Skeletal muscle tissue (tissue), 4 donors: ENCODE measurements around the gene ENC1. TPM values are rescaled to one million over a fixed set of nuclear protein-coding genes. Genes with fewer than 3 reads are reported as not detected.

Experiments
- H3K27ac ChIP-seq: one replicate; pipeline ENCODE4 v1.7.0; 2013; ENCODE audit warnings: mild to moderate bottlenecking, low read depth, low read length, inconsistent platforms
- H3K27me3 ChIP-seq, 3 donors: one replicate each; pipeline ENCODE4 v1.7.0; 2013; ENCODE audit warnings: low read length in 3 of 3; ENCODE audit not compliant: control insufficient read depth in 3 of 3, insufficient read depth in 3 of 3
- H3K36me3 ChIP-seq, 3 donors: one replicate each; pipeline ENCODE4 v1.7.0; 2013; ENCODE audit warnings: low read length in 3 of 3; ENCODE audit not compliant: control insufficient read depth in 3 of 3, insufficient read depth in 3 of 3
- H3K4me1 ChIP-seq, 3 donors: one replicate each; pipeline ENCODE4 v1.7.0; 2013; ENCODE audit warnings: low read length in 3 of 3, mild to moderate bottlenecking in 3 of 3; ENCODE audit not compliant: control insufficient read depth in 3 of 3, insufficient read depth in 3 of 3
- H3K4me3 ChIP-seq, 3 donors: one replicate each; pipeline ENCODE4 v1.7.0; 2013; ENCODE audit warnings: low read length in 3 of 3
- H3K9ac ChIP-seq, 3 donors: one replicate each; pipeline ENCODE4 v1.7.0; 2013; ENCODE audit warnings: low read length in 3 of 3, mild to moderate bottlenecking in 3 of 3, moderate library complexity in 2 of 3, low read depth in 1 of 3
- H3K9me3 ChIP-seq, 3 donors: one replicate each; pipeline ENCODE4 v1.7.0; 2013; ENCODE audit warnings: low read length in 3 of 3; ENCODE audit not compliant: control insufficient read depth in 3 of 3
- total RNA-seq: library from RNA; depleted of rRNA; stranded (reverse); fragments of >200 nt; gene quantifications from one replicate; pipeline ENCODE4 v1.2.3, GENCODE V29; 2014
- donor health status: Osteomylitis.

The ENC1 gene
- total RNA-seq, 1 donor from 2014 or later: 35.5 TPM

GRCh38 chr5:74624931-74625505 is 15.5 kb downstream of the ENC1 start:
- Histone ChIP-seq H3K36me3 (peaks cover 0 to 5% (median 0%) of the 10 kb centered on the region in 3 donors), H3K9ac (no peak overlapping the region), H3K9me3 (no peaks in the 10 kb centered on the region), H3K27ac (no peak overlapping the region), H3K4me3 (no peak overlapping the region), H3K4me1 (no peaks in the 10 kb centered on the region), H3K27me3 (no peaks in the 10 kb centered on the region)

- Histone ChIP-seq H3K4me3 (no peak overlapping the region), H3K4me1 (no peaks in the 10 kb centered on the region), H3K9ac (no peak overlapping the region), H3K27ac (no peak overlapping the region), H3K36me3 (peaks cover 0 to 3% (median 0%) of the 10 kb centered on the region in 3 donors), H3K27me3 (no peaks in the 10 kb centered on the region), H3K9me3 (no peaks in the 10 kb centered on the region)
These were observed 16.0 kb downstream of the ENC1 start for GRCh38 chr5:74624501-74624900.

- no peaks in the 10 kb centered on the region for H3K27me3 ChIP-seq
- no peaks in the 10 kb centered on the region for H3K9me3 ChIP-seq
- no peak overlapping the region for H3K4me3 ChIP-seq
- H3K36me3 ChIP-seq: peaks cover 0 to 2% (median 0%) of the 10 kb centered on the region in 3 donors
- H3K9ac ChIP-seq: no peak overlapping the region
- H3K4me1 ChIP-seq: no peaks in the 10 kb centered on the region
- H3K27ac ChIP-seq: no peak overlapping the region
These were observed 16.6 kb downstream of the ENC1 start for GRCh38 chr5:74623748-74624408.

- H3K9me3 ChIP-seq: no peaks in the 10 kb centered on the region
- no peaks in the 10 kb centered on the region for H3K27me3 ChIP-seq
- H3K9ac ChIP-seq: no peak overlapping the region
- H3K4me1 ChIP-seq: no peaks in the 10 kb centered on the region
- no peak overlapping the region for H3K27ac ChIP-seq
- H3K4me3 ChIP-seq: no peak overlapping the region
- H3K36me3 ChIP-seq: peaks cover 0 to 2% (median 0%) of the 10 kb centered on the region in 3 donors
These were observed 17.4 kb downstream of the ENC1 start for GRCh38 chr5:74623006-74623611.

- Histone ChIP-seq H3K36me3 (no peaks in the 10 kb centered on the region), H3K27ac (no peak overlapping the region), H3K4me3 (no peak overlapping the region)
These were observed 18.4 kb downstream of the ENC1 start for GRCh38 chr5:74622122-74622521.

GRCh38 chr5:74621492-74621891 is 19.0 kb downstream of the ENC1 start:
- Histone ChIP-seq H3K9me3 (no peaks in the 10 kb centered on the region), H3K27me3 (no peaks in the 10 kb centered on the region), H3K36me3 (no peaks in the 10 kb centered on the region), H3K4me1 (no peaks in the 10 kb centered on the region), H3K9ac (no peak overlapping the region), H3K27ac (no peak overlapping the region), H3K4me3 (no peak overlapping the region)

More at GRCh38 chr5:74622122-74622521, 18.4 kb downstream of the ENC1 start:
- Histone ChIP-seq H3K9ac (no peak overlapping the region), H3K4me1 (no peaks in the 10 kb centered on the region), H3K27me3 (no peaks in the 10 kb centered on the region), H3K9me3 (no peaks in the 10 kb centered on the region)

GRCh38 chr5:74619308-74619707 is 21.2 kb downstream of the ENC1 start:
- H3K27ac ChIP-seq: no peak overlapping the region
- H3K9ac ChIP-seq: no peak overlapping the region

GRCh38 chr5:74618106-74618505 is 22.4 kb downstream of the ENC1 start:
- Histone ChIP-seq H3K27ac (no peak overlapping the region), H3K36me3 (no peaks in the 10 kb centered on the region)

More at GRCh38 chr5:74619308-74619707, 21.2 kb downstream of the ENC1 start:
- H3K36me3 ChIP-seq: no peaks in the 10 kb centered on the region
- no peaks in the 10 kb centered on the region for H3K4me1 ChIP-seq
- H3K9me3 ChIP-seq: no peaks in the 10 kb centered on the region
- no peak overlapping the region for H3K4me3 ChIP-seq
- no peaks in the 10 kb centered on the region for H3K27me3 ChIP-seq

GRCh38 chr5:74617202-74617601 is 23.3 kb downstream of the ENC1 start:
- Histone ChIP-seq H3K4me1 (no peaks in the 10 kb centered on the region), H3K9me3 (no peaks in the 10 kb centered on the region), H3K27ac (no peak overlapping the region), H3K4me3 (no peak overlapping the region), H3K36me3 (no peaks in the 10 kb centered on the region), H3K27me3 (no peaks in the 10 kb centered on the region), H3K9ac (no peak overlapping the region)

More at GRCh38 chr5:74618106-74618505, 22.4 kb downstream of the ENC1 start:
- Histone ChIP-seq H3K4me3 (no peak overlapping the region), H3K9ac (no peak overlapping the region), H3K4me1 (no peaks in the 10 kb centered on the region), H3K9me3 (no peaks in the 10 kb centered on the region), H3K27me3 (no peaks in the 10 kb centered on the region)
